OCI-LY1 (cell line): ENCODE measurements around the gene ELL2.

Experiments
- EZH2 ChIP-seq: fragments of 200-600 bp; sonication (generic), shearing (Covaris generic); IDR thresholded peaks from 2 replicates; pipeline ENCODE4 v1.8.0; 2017; ENCODE audit warnings: borderline replicate concordance, mixed run types, mild to moderate bottlenecking, antibody characterized with exemption, low read length, moderate library complexity, mixed read lengths
- TF ChIP-seq, protein P1 (sequence below): fragments of 200-600 bp; sonication (generic), shearing (Covaris generic); IDR thresholded peaks from 2 replicates; pipeline ENCODE4 v1.5.1; 2017; ENCODE audit warnings: mild to moderate bottlenecking, antibody characterized with exemption, low read length, moderate library complexity, mixed read lengths

GRCh38 chr5:95864944-95865504 lies 96.6 kb downstream of the ELL2 start:
- TF ChIP-seq, protein P1, sequence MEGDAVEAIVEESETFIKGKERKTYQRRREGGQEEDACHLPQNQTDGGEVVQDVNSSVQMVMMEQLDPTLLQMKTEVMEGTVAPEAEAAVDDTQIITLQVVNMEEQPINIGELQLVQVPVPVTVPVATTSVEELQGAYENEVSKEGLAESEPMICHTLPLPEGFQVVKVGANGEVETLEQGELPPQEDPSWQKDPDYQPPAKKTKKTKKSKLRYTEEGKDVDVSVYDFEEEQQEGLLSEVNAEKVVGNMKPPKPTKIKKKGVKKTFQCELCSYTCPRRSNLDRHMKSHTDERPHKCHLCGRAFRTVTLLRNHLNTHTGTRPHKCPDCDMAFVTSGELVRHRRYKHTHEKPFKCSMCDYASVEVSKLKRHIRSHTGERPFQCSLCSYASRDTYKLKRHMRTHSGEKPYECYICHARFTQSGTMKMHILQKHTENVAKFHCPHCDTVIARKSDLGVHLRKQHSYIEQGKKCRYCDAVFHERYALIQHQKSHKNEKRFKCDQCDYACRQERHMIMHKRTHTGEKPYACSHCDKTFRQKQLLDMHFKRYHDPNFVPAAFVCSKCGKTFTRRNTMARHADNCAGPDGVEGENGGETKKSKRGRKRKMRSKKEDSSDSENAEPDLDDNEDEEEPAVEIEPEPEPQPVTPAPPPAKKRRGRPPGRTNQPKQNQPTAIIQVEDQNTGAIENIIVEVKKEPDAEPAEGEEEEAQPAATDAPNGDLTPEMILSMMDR: no peak
- no peak for TF ChIP-seq EZH2
